HG03565 (cell line): Measurements from ENCODE around the gene TP53TG3E.
"Not testable (repeated sequence)": the region's sequence is repeated elsewhere in the genome, so short reads cannot be mapped to it uniquely, and the experiment has no call there.

Experiments
- ATAC-seq: cut with Tn5 transposase; IDR thresholded peaks from one replicate; pipeline ENCODE4 v1.9.1; 2021; ENCODE audit warnings: mild to moderate bottlenecking, moderate library complexity; ENCODE audit not compliant: unreplicated experiment

Gene TP53TG3E

GRCh38 chr16:33304006-33304405, at the start of gene TP53TG3E:
Gene TP53TG3E, plus strand, starts transcription at chr16:33304306. Its CDS starts 68 bp downstream, at chr16:33304374.
- ATAC-seq = not testable (repeated sequence)

GRCh38 chr16:33336226-33337012, 32.3 kb downstream of the TP53TG3E start:
- not testable (repeated sequence) for ATAC-seq

- not testable (repeated sequence) for ATAC-seq
Measured at GRCh38 chr16:33337627-33338542, 33.8 kb downstream of the TP53TG3E start.

- ATAC-seq = not testable (repeated sequence)
Measured at GRCh38 chr16:33338543-33338951, 34.4 kb downstream of the TP53TG3E start.

GRCh38 chr16:33339093-33340061, 35.3 kb downstream of the TP53TG3E start:
- ATAC-seq = not testable (repeated sequence)
